ENCODE data around the gene BICDL2. TPM values are rescaled to one million over a fixed set of nuclear protein-coding genes. Genes with fewer than 3 reads are reported as not detected.

Gene BICDL2
- total and polyA plus RNA-seq, 2 experiments from 2014 or later: not detected

- no peak overlapping the region for H3K4me3 ChIP-seq
- peaks cover 13% of the 10 kb centered on the region for H3K36me3 ChIP-seq
- H3K9me3 ChIP-seq (ENCODE audit: low read depth): no peaks in the 10 kb centered on the region
- H3K27me3 ChIP-seq: peaks cover 9% of the 10 kb centered on the region
- peaks cover 6% of the 10 kb centered on the region for H3K4me1 ChIP-seq (ENCODE audit: low read depth)
- peak; percentile 79 to 94 for DNase-seq (ENCODE audit: low read depth in 1 of 2, low spot score in 1 of 2)
- no peak overlapping the region for H3K27ac ChIP-seq
- TF ChIP-seq, protein P1, sequence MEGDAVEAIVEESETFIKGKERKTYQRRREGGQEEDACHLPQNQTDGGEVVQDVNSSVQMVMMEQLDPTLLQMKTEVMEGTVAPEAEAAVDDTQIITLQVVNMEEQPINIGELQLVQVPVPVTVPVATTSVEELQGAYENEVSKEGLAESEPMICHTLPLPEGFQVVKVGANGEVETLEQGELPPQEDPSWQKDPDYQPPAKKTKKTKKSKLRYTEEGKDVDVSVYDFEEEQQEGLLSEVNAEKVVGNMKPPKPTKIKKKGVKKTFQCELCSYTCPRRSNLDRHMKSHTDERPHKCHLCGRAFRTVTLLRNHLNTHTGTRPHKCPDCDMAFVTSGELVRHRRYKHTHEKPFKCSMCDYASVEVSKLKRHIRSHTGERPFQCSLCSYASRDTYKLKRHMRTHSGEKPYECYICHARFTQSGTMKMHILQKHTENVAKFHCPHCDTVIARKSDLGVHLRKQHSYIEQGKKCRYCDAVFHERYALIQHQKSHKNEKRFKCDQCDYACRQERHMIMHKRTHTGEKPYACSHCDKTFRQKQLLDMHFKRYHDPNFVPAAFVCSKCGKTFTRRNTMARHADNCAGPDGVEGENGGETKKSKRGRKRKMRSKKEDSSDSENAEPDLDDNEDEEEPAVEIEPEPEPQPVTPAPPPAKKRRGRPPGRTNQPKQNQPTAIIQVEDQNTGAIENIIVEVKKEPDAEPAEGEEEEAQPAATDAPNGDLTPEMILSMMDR (IDR thresholded peaks at IDR 0.05; ENCODE audit: low read depth, low read length): peak; percentile 63
Observed at GRCh38 chr16:3027983-3028715, 8.6 kb downstream of the BICDL2 start.

GRCh38 chr16:3027489-3027795 is 9.3 kb downstream of the BICDL2 start:
- H3K36me3 ChIP-seq: peaks cover 13% of the 10 kb centered on the region
- peaks cover 13% of the 10 kb centered on the region for H3K4me1 ChIP-seq (ENCODE audit: low read depth)
- H3K27ac ChIP-seq: no peak overlapping the region
- no peaks in the 10 kb centered on the region for H3K9me3 ChIP-seq (ENCODE audit: low read depth)
- TF ChIP-seq, protein P1 (IDR thresholded peaks at IDR 0.05; ENCODE audit: low read depth, low read length): no peak
- no peak for DNase-seq (ENCODE audit: low read depth in 1 of 2, low spot score in 1 of 2)
- H3K4me3 ChIP-seq: no peak overlapping the region
- peaks cover 3% of the 10 kb centered on the region for H3K27me3 ChIP-seq

DNA sequence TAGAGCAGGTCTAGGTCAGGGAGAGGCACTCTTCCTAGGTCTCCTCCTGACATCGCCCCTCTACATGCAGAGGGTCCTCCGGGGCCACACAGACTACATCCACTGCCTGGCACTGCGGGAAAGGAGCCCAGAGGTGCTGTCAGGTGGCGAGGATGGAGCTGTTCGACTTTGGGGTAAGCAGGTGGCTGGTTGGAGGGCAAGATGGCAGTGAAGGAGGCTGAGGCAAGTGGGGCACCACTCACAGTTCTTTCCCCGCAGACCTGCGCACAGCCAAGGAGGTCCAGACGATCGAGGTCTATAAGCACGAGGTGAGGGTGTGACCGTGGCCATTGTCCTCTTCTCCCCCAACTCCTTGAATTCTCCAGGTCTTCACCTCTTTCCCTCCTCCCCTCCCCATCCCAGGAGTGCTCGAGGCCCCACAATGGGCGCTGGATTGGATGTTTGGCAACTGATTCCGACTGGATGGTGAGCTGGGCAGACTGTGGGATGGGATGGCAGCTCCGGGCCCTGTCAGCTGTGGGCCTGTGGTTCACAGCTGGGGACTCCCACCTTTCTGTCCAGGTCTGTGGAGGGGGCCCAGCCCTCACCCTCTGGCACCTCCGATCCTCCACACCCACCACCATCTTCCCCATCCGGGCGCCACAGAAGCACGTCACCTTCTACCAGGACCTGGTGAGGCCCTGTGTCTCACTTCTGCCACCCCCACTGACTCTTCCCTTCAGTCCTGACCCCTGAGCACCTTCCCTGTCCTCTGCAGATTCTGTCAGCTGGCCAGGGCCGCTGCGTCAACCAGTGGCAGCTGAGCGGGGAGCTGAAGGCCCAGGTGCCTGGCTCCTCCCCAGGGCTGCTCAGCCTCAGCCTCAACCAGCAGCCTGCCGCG is 9.9 kb downstream of the BICDL2 start:
- Histone ChIP-seq H3K27me3 (no peaks in the 10 kb centered on the region), H3K4me3 (no peak overlapping the region), H3K9me3 (ENCODE audit: low read depth) (no peaks in the 10 kb centered on the region), H3K36me3 (peaks cover 13% of the 10 kb centered on the region), H3K4me1 (ENCODE audit: low read depth) (peaks cover 19% of the 10 kb centered on the region), H3K27ac (no peak overlapping the region)
- no peak for DNase-seq (ENCODE audit: low read depth in 1 of 2, low spot score in 1 of 2)
- TF ChIP-seq, protein P1 (IDR thresholded peaks at IDR 0.05; ENCODE audit: low read depth, low read length): no peak

GRCh38 chr16:3026003-3026378 is 10.8 kb downstream of the BICDL2 start:
- Histone ChIP-seq H3K9me3 (ENCODE audit: low read depth) (no peaks in the 10 kb centered on the region), H3K4me1 (ENCODE audit: low read depth) (peaks cover 22% of the 10 kb centered on the region), H3K36me3 (peaks cover 13% of the 10 kb centered on the region), H3K27ac (no peak overlapping the region), H3K27me3 (no peaks in the 10 kb centered on the region), H3K4me3 (no peak overlapping the region)
- no peak for DNase-seq (ENCODE audit: low read depth in 1 of 2, low spot score in 1 of 2)
- TF ChIP-seq, protein P1 (IDR thresholded peaks at IDR 0.05; ENCODE audit: low read depth, low read length): no peak

GRCh38 chr16:3025032-3026002 is 11.4 kb downstream of the BICDL2 start:
- Histone ChIP-seq H3K9me3 (ENCODE audit: low read depth) (no peaks in the 10 kb centered on the region), H3K27ac (no peak overlapping the region), H3K4me3 (no peak overlapping the region), H3K27me3 (no peaks in the 10 kb centered on the region), H3K36me3 (peaks cover 13% of the 10 kb centered on the region), H3K4me1 (ENCODE audit: low read depth) (peaks cover 22% of the 10 kb centered on the region)
- no peak for DNase-seq (ENCODE audit: low read depth in 1 of 2, low spot score in 1 of 2)
- TF ChIP-seq, protein P1 (IDR thresholded peaks at IDR 0.05; ENCODE audit: low read depth, low read length): no peak

Measured in cardiac muscle cell (in vitro differentiated cells and primary cell).